ENCODE results near the gene KCNIP4.
"Not testable (repeated sequence)": the region's sequence is repeated elsewhere in the genome, so short reads cannot be mapped to it uniquely, and the experiment has no call there.

Gene KCNIP4

GRCh38 chr4:21367567-21367966 is 581.0 kb downstream of the KCNIP4 start:
- Mint-ChIP-seq H3K27ac (no peak overlapping the region), H3K27me3 (ENCODE audit: low read depth, poor library complexity) (peaks cover 4% of the 10 kb centered on the region), H3K4me1 (no peaks in the 10 kb centered on the region), H3K9me3 (no peaks in the 10 kb centered on the region), H3K36me3 (ENCODE audit: low read depth) (no peaks in the 10 kb centered on the region), H3K4me3 (no peak overlapping the region)
- no peak for DNase-seq
- no peak for TF ChIP-seq CTCF (IDR thresholded peaks at IDR 0.05)

- no peak overlapping the region for H3K27ac Mint-ChIP-seq
- no peaks in the 10 kb centered on the region for H3K36me3 Mint-ChIP-seq (ENCODE audit: low read depth)
- H3K27me3 Mint-ChIP-seq (ENCODE audit: low read depth, poor library complexity): peaks cover 4% of the 10 kb centered on the region
- DNase-seq: no peak
- no peak overlapping the region for H3K4me3 Mint-ChIP-seq
- H3K9me3 Mint-ChIP-seq: no peaks in the 10 kb centered on the region
- TF ChIP-seq CTCF (IDR thresholded peaks at IDR 0.05): no peak
- H3K4me1 Mint-ChIP-seq: no peaks in the 10 kb centered on the region
These were observed 581.7 kb downstream of the KCNIP4 start for GRCh38 chr4:21366840-21367239.

- no peaks in the 10 kb centered on the region for H3K4me1 Mint-ChIP-seq
- no peak overlapping the region for H3K4me3 Mint-ChIP-seq
- H3K9me3 Mint-ChIP-seq: no peaks in the 10 kb centered on the region
- no peaks in the 10 kb centered on the region for H3K36me3 Mint-ChIP-seq (ENCODE audit: low read depth)
- H3K27me3 Mint-ChIP-seq (ENCODE audit: low read depth, poor library complexity): peaks cover 4% of the 10 kb centered on the region
- H3K27ac Mint-ChIP-seq: no peak overlapping the region
- DNase-seq: no peak
- TF ChIP-seq CTCF (IDR thresholded peaks at IDR 0.05): no peak
These were observed 582.3 kb downstream of the KCNIP4 start for GRCh38 chr4:21366312-21366711.

GRCh38 chr4:21363701-21364100 is 584.9 kb downstream of the KCNIP4 start:
- Mint-ChIP-seq H3K36me3 (ENCODE audit: low read depth) (no peaks in the 10 kb centered on the region), H3K4me3 (no peak overlapping the region), H3K27ac (no peak overlapping the region), H3K27me3 (ENCODE audit: low read depth, poor library complexity) (peaks cover 3% of the 10 kb centered on the region), H3K4me1 (no peaks in the 10 kb centered on the region), H3K9me3 (no peaks in the 10 kb centered on the region)
- DNase-seq: no peak
- no peak for TF ChIP-seq CTCF (IDR thresholded peaks at IDR 0.05)

- H3K4me1 Mint-ChIP-seq; DNase-seq; H3K27ac Mint-ChIP-seq; H3K36me3 Mint-ChIP-seq (ENCODE audit: low read depth); H3K27me3 Mint-ChIP-seq (ENCODE audit: low read depth, poor library complexity); H3K4me3 Mint-ChIP-seq: not testable (repeated sequence)
- H3K9me3 Mint-ChIP-seq: peaks cover 12% of the 10 kb centered on the region
These were observed 596.2 kb downstream of the KCNIP4 start for GRCh38 chr4:21352354-21352753.

- no peak for DNase-seq
- no peak overlapping the region for H3K27ac Mint-ChIP-seq
- H3K4me3 Mint-ChIP-seq: no peak overlapping the region
- TF ChIP-seq CTCF (IDR thresholded peaks at IDR 0.05): no peak
- no peaks in the 10 kb centered on the region for H3K9me3 Mint-ChIP-seq
- H3K4me1 Mint-ChIP-seq: no peaks in the 10 kb centered on the region
- no peaks in the 10 kb centered on the region for H3K36me3 Mint-ChIP-seq (ENCODE audit: low read depth)
- H3K27me3 Mint-ChIP-seq (ENCODE audit: low read depth, poor library complexity): peaks cover 4% of the 10 kb centered on the region
These were observed 601.4 kb downstream of the KCNIP4 start for GRCh38 chr4:21347142-21347541.

Data from nephron progenitor cell (in vitro differentiated cells).